Epithelial cell of prostate (primary cell): ENCODE data around the gene TGFB1I1.
"Not testable (repeated sequence)": the region's sequence is repeated elsewhere in the genome, so short reads cannot be mapped to it uniquely, and the experiment has no call there.

ENCODE experiments used
- DNase-seq: peaks from one replicate; pipeline ENCODE4 v3.0.0-alpha.2; 2011; ENCODE audit warnings: low read depth, low spot score
- H3K27ac ChIP-seq: fragments of 450-650 bp; 2 replicates; pipeline ENCODE4 v1.5.1; 2017; ENCODE audit warnings: mild to moderate bottlenecking

The TGFB1I1 gene

GRCh38 chr16:31507929-31508705 lies 36.2 kb downstream of the TGFB1I1 start, which contains the start of gene RUSF1:
Gene RUSF1 (minus strand): TSS chr16:31508391. CDS start chr16:31508373, 18 bp downstream.
- H3K27ac ChIP-seq, result peak within 1 kb of the TSS; percentile 69
- DNase-seq, result peak; percentile 36

DNA sequence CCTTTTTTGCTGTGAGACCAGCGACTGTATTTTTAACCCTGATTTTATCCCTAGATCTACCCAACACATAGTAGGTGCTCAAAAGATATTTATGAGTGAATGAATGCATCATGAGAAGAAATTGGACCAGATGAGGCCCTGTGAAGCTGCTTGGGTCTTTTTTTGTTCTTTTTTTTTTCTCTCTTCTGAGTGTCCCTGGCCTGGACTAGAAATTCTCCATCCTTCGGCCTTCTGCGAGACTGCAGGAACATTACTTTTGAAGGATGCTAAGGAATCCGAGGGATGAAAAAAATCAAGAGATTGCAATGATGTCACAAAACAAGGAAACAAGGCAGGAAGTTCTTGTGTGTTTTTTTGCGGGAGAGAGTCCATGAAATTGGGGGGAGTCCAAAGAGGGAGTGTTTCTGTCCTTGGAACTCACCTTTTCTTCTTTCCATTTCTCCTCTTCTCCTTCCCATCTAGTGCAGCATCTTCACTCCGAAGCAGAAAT lies 36.8 kb downstream of the TGFB1I1 start:
- peak overlapping the region; percentile 69 for H3K27ac ChIP-seq
- no peak for DNase-seq

- peak; percentile 46 for DNase-seq
- no peak overlapping the region for H3K27ac ChIP-seq
Measured at GRCh38 chr16:31513126-31513525, 41.2 kb downstream of the TGFB1I1 start.

DNA sequence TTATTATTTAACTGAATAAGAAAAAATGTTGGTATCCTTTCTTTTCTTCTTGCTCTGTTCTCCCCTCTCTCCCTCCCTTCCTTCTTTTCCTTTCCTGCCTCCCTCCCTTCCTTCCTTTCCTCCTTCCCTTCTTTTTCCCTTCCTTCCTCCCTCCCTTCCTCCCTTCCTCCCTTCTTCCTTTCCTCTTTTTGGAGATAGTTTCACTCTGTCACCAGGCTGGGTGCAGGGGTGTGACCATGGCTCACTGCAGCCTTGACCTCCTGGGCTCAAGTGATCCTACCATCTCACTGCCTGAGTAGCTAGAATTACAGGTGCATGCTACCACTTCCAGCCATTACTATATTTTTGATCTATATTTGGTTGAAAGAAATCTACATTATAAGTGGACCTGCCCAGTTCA lies 41.9 kb downstream of the TGFB1I1 start:
- no peak for DNase-seq
- no peak overlapping the region for H3K27ac ChIP-seq

- no peak for DNase-seq
- no peak overlapping the region for H3K27ac ChIP-seq
Measured at GRCh38 chr16:31517800-31518402, 45.9 kb downstream of the TGFB1I1 start.

DNA sequence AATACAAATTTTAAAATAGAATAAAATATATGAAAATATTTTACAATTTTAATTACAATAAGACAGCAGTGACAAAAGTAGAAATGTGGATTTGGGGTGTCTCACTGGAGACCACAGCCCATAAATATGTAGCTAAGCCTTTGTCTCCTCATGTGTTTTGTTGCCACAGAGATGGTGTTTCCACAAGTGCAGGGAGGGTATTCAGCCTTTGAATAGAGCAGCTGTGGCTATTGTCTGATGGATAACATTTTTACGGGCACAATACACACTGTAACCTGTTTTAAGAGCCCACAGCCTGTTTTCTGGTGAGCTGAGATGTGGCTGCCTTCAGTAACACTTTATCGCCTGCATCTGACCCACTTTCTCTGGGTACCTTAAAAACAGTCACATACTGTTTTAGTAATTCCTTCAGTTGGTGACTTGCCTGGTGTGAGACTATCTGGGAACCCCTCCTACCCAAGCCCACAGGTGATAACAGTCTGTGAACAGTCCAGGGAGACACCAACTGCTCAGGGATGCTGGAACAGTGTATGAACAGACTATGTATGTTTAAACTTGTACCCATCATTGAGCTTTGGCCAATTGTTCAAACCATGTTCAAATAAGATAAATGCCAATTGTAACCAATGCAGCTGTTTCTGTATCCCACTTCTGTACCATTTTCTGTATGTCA lies 47.9 kb downstream of the TGFB1I1 start:
- DNase-seq, result no peak

GRCh38 chr16:31521368-31521767 lies 49.4 kb downstream of the TGFB1I1 start:
- no peak for DNase-seq
- no peak overlapping the region for H3K27ac ChIP-seq

More for the DNA sequence above, 47.9 kb downstream of the TGFB1I1 start:
- H3K27ac ChIP-seq, result no peak overlapping the region

GRCh38 chr16:31522071-31522470 lies 50.1 kb downstream of the TGFB1I1 start:
- no peak for DNase-seq

GRCh38 chr16:31523768-31524167 lies 51.8 kb downstream of the TGFB1I1 start:
- H3K27ac ChIP-seq, DNase-seq: not testable (repeated sequence)

More at GRCh38 chr16:31522071-31522470, 50.1 kb downstream of the TGFB1I1 start:
- H3K27ac ChIP-seq, result no peak overlapping the region

DNA sequence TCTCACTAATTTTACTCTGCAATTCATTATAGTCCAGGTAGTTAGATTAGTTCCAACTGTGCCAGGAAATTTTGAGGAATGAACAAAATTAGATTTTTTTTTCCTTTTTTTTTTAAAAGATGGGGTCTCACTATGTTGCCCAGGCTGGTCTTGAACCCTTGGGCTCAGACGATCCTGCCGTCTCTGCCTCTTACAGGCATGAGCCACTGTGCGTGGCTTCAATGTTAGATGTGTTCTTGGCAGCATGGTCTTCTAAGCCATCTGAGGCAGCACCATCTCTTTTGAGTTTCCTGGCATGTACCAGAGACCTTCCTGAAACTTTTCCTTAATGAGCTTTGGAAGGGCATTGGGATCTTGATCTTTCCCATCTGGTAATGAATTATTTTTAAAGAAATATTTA lies 53.2 kb downstream of the TGFB1I1 start:
- H3K27ac ChIP-seq, result no peak overlapping the region
- DNase-seq, result no peak
